H1 (cell line): ENCODE data around the gene GAS2. TPM values are rescaled to one million over a fixed set of nuclear protein-coding genes. Genes with fewer than 3 reads are reported as not detected.

ENCODE experiments used
- CTCF ChIA-PET: fragments of 300-600 bp; sonication (Branson Sonifier 250); formaldehyde crosslinking; loops from one replicate; lab custom pipeline; 2021; ENCODE audit not compliant: partially characterized antibody; lab: Charles Lee
- POLR2A ChIA-PET: fragments of 300-600 bp; sonication (Branson Sonifier 250); formaldehyde crosslinking; loops from one replicate; lab custom pipeline; 2021; ENCODE audit warnings: inconsistent platforms; ENCODE audit not compliant: partially characterized antibody; lab: Charles Lee
- DNase-seq, 2 experiments: peaks; one replicate each; pipeline versions ENCODE4 v3.0.0 to v3.0.0-alpha.2; 2010 to 2022; ENCODE audit warnings: low spot score in 2 of 2, low read depth in 1 of 2, mixed read lengths in 1 of 2
- FAIRE-seq: peaks from 2 replicates; lab custom pipeline; 2011; peaks lifted over from hg19 to GRCh38; lab: Jason Lieb, UNC
- H2AFZ ChIP-seq: 2 replicates; pipeline ENCODE4 v1.8.1; 2012; ENCODE audit warnings: low read length, inconsistent platforms
- H2AK5ac ChIP-seq: 2 replicates; pipeline ENCODE4 v1.6.1; 2013; ENCODE audit warnings: low read depth, low read length
- H2BK120ac ChIP-seq: replicated peaks from 2 replicates; pipeline ENCODE3; 2013; ENCODE audit warnings: low read depth, low read length, inconsistent platforms
- H2BK12ac ChIP-seq: 2 replicates; pipeline ENCODE4 v1.6.1; 2013; ENCODE audit warnings: low read depth, low read length
- H2BK15ac ChIP-seq: 2 replicates; pipeline ENCODE4 v1.6.1; 2013; ENCODE audit warnings: low read length
- H2BK20ac ChIP-seq: 2 replicates; pipeline ENCODE4 v1.6.1; 2013; ENCODE audit warnings: low read length
- H2BK5ac ChIP-seq: 2 replicates; pipeline ENCODE4 v1.6.1; 2013; ENCODE audit warnings: low read depth, low read length
- H3K14ac ChIP-seq: 2 replicates; pipeline ENCODE4 v1.6.1; 2013; ENCODE audit warnings: inconsistent platforms; ENCODE audit not compliant: insufficient read length
- H3K18ac ChIP-seq: 2 replicates; pipeline ENCODE4 v1.6.1; 2013; ENCODE audit warnings: low read length; ENCODE audit errors: extremely low read depth
- H3K23ac ChIP-seq: 2 replicates; pipeline ENCODE4 v1.6.1; 2013; ENCODE audit warnings: inconsistent platforms; ENCODE audit not compliant: insufficient read length
- H3K23me2 ChIP-seq: 2 replicates; pipeline ENCODE4 v1.6.1; 2013; ENCODE audit warnings: low read depth, low read length
- H3K27ac ChIP-seq: 2 replicates; pipeline ENCODE4 v1.6.1; 2011; ENCODE audit warnings: low read depth, low read length, inconsistent platforms
- H3K27me3 ChIP-seq, 4 experiments: replicated peaks in 1 of 4; 1 replicate in 1 of 4; 2 replicates in 3 of 4; pipeline versions ENCODE4 v1.6.1 to v1.8.1; 2011 to 2013; ENCODE audit warnings: low read length in 3 of 4, mild to moderate bottlenecking in 3 of 4, inconsistent platforms in 2 of 4, mixed read lengths in 2 of 4, moderate library complexity in 1 of 4; ENCODE audit not compliant: control insufficient read depth in 3 of 4, insufficient read depth in 3 of 4; ENCODE audit errors: extremely low read depth in 1 of 4
- H3K36me3 ChIP-seq, 4 experiments: 2 replicates each; pipeline versions ENCODE4 v1.6.1 to v1.8.1; 2011 to 2013; ENCODE audit warnings: mild to moderate bottlenecking in 4 of 4, low read length in 3 of 4, moderate library complexity in 2 of 4, control low read depth in 1 of 4, inconsistent platforms in 1 of 4; ENCODE audit not compliant: insufficient read depth in 4 of 4, control insufficient read depth in 2 of 4
- H3K4ac ChIP-seq: replicated peaks from 2 replicates; pipeline ENCODE3; 2013; ENCODE audit warnings: low read length, low read depth, mixed read lengths, inconsistent platforms; ENCODE audit not compliant: insufficient read length
- H3K4me1 ChIP-seq, 4 experiments: replicated peaks in 1 of 4; 1 replicate in 1 of 4; 2 replicates in 3 of 4; pipeline versions ENCODE4 v1.6.1 to v1.8.1; 2011 to 2013; ENCODE audit warnings: low read length in 3 of 4, inconsistent platforms in 2 of 4, mixed read lengths in 1 of 4; ENCODE audit not compliant: insufficient read depth in 4 of 4, control insufficient read depth in 3 of 4
- H3K4me2 ChIP-seq, 2 experiments: 2 replicates each; pipeline versions ENCODE4 v1.6.1 to v1.8.1; 2011 to 2013; ENCODE audit warnings: low read depth in 2 of 2, low read length in 2 of 2, control low read depth in 1 of 2, inconsistent platforms in 1 of 2, mild to moderate bottlenecking in 1 of 2; ENCODE audit not compliant: insufficient read depth in 1 of 2
- H3K4me3 ChIP-seq, 4 experiments: fragments of 200-600, 300-600 bp in 1 of 4; sonication (generic), shearing (Covaris generic), sonication (Bioruptor Twin) in 1 of 4; 2 replicates each; pipeline versions ENCODE4 v1.5.1 to v1.8.1; 2011 to 2016; ENCODE audit warnings: low read length in 4 of 4, low read depth in 3 of 4, control low read depth in 2 of 4, inconsistent platforms in 2 of 4, mild to moderate bottlenecking in 2 of 4, mixed read lengths in 1 of 4, moderate library complexity in 1 of 4; ENCODE audit not compliant: insufficient read depth in 2 of 4; ENCODE audit errors: extremely low read depth in 1 of 4
- H3K56ac ChIP-seq: replicated peaks from 2 replicates; pipeline ENCODE3; 2013; ENCODE audit warnings: low read depth, mild to moderate bottlenecking, mixed read lengths, low read length, inconsistent platforms; ENCODE audit not compliant: insufficient read length
- H3K79me1 ChIP-seq: 2 replicates; pipeline ENCODE4 v1.6.1; 2013; ENCODE audit warnings: low read depth, low read length, control low read depth
- H3K79me2 ChIP-seq, 2 experiments: 2 replicates each; pipeline versions ENCODE4 v1.6.1 to v1.8.1; 2012 to 2013; ENCODE audit warnings: low read length in 2 of 2, mild to moderate bottlenecking in 2 of 2, inconsistent platforms in 1 of 2; ENCODE audit not compliant: insufficient read depth in 2 of 2, control insufficient read depth in 1 of 2
- H3K9ac ChIP-seq, 4 experiments: replicated peaks in 1 of 4; 1 replicate in 1 of 4; 2 replicates in 3 of 4; pipeline versions ENCODE4 v1.6.1 to v1.8.1; 2011 to 2013; ENCODE audit warnings: low read depth in 3 of 4, low read length in 3 of 4, control low read depth in 2 of 4, mild to moderate bottlenecking in 2 of 4, moderate library complexity in 2 of 4, inconsistent platforms in 1 of 4; ENCODE audit errors: extremely low read depth in 1 of 4
- H3K9me3 ChIP-seq, 2 experiments: 2 replicates each; pipeline versions ENCODE4 v1.6.1 to v1.8.1; 2012 to 2013; ENCODE audit warnings: mild to moderate bottlenecking in 2 of 2, moderate library complexity in 2 of 2, control low read depth in 1 of 2, inconsistent platforms in 1 of 2, low read depth in 1 of 2, low read length in 1 of 2, mixed read lengths in 1 of 2; ENCODE audit not compliant: insufficient read depth in 2 of 2
- H4K20me1 ChIP-seq, 2 experiments: replicated peaks in 1 of 2; 2 replicates each; pipeline versions ENCODE3 to v1.8.1; 2011 to 2013; ENCODE audit warnings: inconsistent platforms in 2 of 2, low read length in 2 of 2, mild to moderate bottlenecking in 1 of 2; ENCODE audit not compliant: insufficient read depth in 2 of 2, control insufficient read depth in 1 of 2
- H4K5ac ChIP-seq: 2 replicates; pipeline ENCODE4 v1.6.1; 2013; ENCODE audit warnings: low read length, low read depth, mixed read lengths, inconsistent platforms; ENCODE audit not compliant: insufficient read length
- H4K8ac ChIP-seq: 2 replicates; pipeline ENCODE4 v1.8.0; 2013; ENCODE audit warnings: mild to moderate bottlenecking, moderate library complexity, low read length, inconsistent platforms; ENCODE audit not compliant: insufficient read depth; ENCODE audit errors: extremely low read depth
- H4K91ac ChIP-seq: replicated peaks from 2 replicates; pipeline ENCODE3; 2013; ENCODE audit warnings: low read length, mixed read lengths, inconsistent platforms; ENCODE audit not compliant: insufficient read length
- BACH1 ChIP-seq: IDR thresholded peaks from 2 replicates; pipeline ENCODE4 v1.6.1; 2012; ENCODE audit warnings: low read length, improper control_type of control experiment
- WGBS, 2 experiments: shearing (Covaris generic) in 1 of 2; methylation state at CpG; one replicate each; pipeline versions ENCODE4 v1.1.6 to v1.1.7; 2013 to 2015; ENCODE audit warnings: low lambda C conversion rate in 2 of 2, mixed read lengths in 2 of 2, inconsistent platforms in 1 of 2, low coverage in 1 of 2, missing lambda C conversion rate in 1 of 2; ENCODE audit not compliant: insufficient replicate concordance in 2 of 2, insufficient coverage in 1 of 2, insufficient read length in 1 of 2; ENCODE audit errors: extremely low coverage in 1 of 2, missing lambda C conversion rate in 1 of 2; 5-methylcytosine and 5-hydroxymethylcytosine counted together
- polyA plus RNA-seq, 7 experiments: library from polyadenylated mRNA; depleted of rRNA in 3 of 7; stranded (reverse) in 5 of 7; unstranded in 2 of 7; fragments of >200 nt in 5 of 7; fragments of 200-250 nt in 2 of 7; gene quantifications; 1 replicate in 5 of 7; 2 replicates in 1 of 7; 4 replicates in 1 of 7; pipeline versions ENCODE4 v1.2.1 to v1.2.3, GENCODE V29; 2011 to 2013; ENCODE audit warnings: missing spikeins in 2 of 7, mixed read lengths in 2 of 7
- total RNA-seq: library from RNA; stranded (reverse); fragmentation: NEBNext Ultra II Directional; extraction: Animal tissue kit (Norgen Biotek cat#: 25700); gene quantifications from 2 replicates; pipeline ENCODE4 v1.2.1, GENCODE V29; 2021

GAS2 gene
- total and polyA plus RNA-seq, 2 of the 8 experiments (the other 6 are each of a cell fraction or from before 2014, with no cell fraction given), result 0.70 to 1.7 TPM

DNA sequence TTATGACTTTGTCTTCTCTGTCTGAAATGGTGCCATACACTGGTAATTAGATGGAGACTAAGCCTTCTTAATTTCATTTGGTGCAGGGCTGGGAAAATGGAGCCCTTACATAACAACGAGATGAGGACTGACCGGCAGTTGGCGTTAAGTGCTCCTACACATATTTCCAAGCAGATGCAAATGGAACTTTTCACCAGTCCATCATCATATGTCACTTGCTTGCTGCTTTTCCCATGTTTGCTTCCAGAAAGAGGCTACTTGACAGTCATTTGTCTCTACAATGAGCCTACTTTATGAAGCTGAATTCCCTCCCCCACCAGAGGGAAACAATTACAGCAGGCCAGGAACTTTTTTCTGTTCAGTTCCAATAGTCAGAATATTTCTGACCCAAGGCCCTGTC is 130.6 kb downstream of the GAS2 start:
- POLR2A ChIA-PET, result no interaction called here
- TF ChIP-seq BACH1, result no peak
- FAIRE-seq, result no peak
- Histone ChIP-seq H2BK5ac (no peak overlapping the region), H3K4me2 (no peak overlapping the region), H3K4me1 (no peaks in the 10 kb centered on the region), H3K18ac (no peak overlapping the region), H2BK120ac (no peak overlapping the region), H3K36me3 (no peaks in the 10 kb centered on the region), H3K27me3 (no peaks in the 10 kb centered on the region), H4K20me1 (no peaks in the 10 kb centered on the region), H3K23me2 (no peaks in the 10 kb centered on the region), H3K14ac (no peak overlapping the region), H2AK5ac (no peak overlapping the region), H2BK20ac (no peak overlapping the region), H3K4me3 (no peak overlapping the region), H3K9me3 (no peaks in the 10 kb centered on the region), H3K79me1 (no peaks in the 10 kb centered on the region), H2BK15ac (no peak overlapping the region), H2AFZ (no peak overlapping the region), H4K91ac (no peak overlapping the region), H3K56ac (no peak overlapping the region), H3K27ac (no peak overlapping the region), H3K79me2 (no peaks in the 10 kb centered on the region), H3K23ac (no peak overlapping the region), H3K4ac (no peak overlapping the region), H2BK12ac (no peak overlapping the region), H4K5ac (no peak overlapping the region), H3K9ac (no peak overlapping the region), H4K8ac (no peak overlapping the region)
- no peak for DNase-seq
- WGBS, 2 experiments, result 100% methylated on average over 3 of the region's 3 CpGs; no CpG with 5 or more reads in 1 of the 2 experiments
- CTCF ChIA-PET, result interaction anchor here (0.9 to 2.9 kb wide), 2 partner anchors 9 to 12 kb away, joined by 3 to 14 read pairs; no protein-coding TSS in a partner anchor
